Right kidney (tissue), 1 donor: ENCODE data around the gene ADRA2C.

Experiments
- DNase-seq: peaks from one replicate; pipeline ENCODE4 v3.0.0-alpha.2; 2016

The ADRA2C gene

DNA sequence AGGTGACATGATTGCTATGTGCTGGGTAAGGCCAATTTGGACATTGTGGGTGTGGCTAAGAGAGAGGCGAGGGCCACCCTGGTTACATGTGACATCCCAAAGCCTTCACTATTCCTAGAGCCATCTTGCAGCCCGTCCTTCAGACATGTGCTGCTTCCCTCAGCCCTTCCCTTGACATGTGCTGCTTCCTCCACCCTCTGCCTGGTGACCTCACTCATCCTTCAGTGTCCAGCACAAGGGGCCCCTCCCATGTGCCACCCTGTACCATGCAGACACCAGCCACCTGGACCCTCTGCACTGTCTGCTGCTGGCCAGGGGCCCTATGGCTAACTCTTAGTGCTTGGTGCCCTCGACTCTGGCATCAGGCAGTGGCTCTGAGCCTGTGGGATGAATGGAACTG is 27.4 kb downstream of the ADRA2C start:
- DNase-seq = no peak

- DNase-seq = no peak
These were observed 30.8 kb downstream of the ADRA2C start for GRCh38 chr4:3796960-3797359.

DNA sequence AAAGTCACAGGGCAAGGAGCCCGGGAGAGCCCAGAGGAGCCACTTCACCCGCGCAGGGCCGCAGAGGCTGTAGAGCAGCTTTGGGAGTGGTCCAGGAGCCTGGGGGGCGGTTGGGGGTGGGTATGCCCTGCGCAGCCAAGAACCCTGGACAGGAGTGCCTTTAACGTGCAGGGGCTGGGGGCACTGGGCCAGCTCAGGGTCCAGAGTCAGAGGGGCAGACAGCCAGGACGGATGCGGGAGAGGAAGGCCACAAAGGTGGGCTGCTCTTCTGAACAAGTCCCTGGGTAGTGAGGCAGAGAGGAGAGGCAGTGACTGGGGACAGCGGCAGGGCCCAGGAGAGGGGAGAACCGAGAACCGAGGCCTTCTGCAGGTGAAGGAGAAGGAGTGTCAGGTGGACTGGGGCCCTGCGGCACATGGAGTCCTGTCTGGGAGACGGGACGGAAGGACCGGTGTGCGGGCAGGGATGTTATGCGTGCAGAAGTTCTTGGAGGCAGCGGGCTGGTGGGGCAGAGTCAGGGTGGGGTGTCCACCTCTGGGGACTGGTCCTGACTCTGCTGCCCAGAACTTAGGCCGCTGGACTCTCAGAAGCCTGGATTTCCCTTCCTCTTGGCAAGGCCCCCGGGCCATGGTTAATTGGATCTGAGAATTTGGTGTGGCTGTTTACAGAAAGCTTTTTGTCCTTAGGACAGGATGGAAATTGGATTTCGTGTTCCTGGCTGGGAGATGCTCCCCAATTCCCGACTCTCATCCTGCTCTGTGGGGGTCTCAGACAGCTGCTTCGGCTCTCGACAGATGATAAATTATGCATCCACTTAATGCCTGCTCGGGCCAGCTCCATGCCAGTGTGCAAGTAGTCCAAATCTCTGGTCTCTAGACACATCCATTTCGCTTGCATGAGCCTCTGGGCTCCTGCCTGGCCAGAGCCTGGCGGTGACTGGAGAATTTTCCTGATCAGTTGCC is 31.9 kb downstream of the ADRA2C start:
- DNase-seq = no peak

DNA sequence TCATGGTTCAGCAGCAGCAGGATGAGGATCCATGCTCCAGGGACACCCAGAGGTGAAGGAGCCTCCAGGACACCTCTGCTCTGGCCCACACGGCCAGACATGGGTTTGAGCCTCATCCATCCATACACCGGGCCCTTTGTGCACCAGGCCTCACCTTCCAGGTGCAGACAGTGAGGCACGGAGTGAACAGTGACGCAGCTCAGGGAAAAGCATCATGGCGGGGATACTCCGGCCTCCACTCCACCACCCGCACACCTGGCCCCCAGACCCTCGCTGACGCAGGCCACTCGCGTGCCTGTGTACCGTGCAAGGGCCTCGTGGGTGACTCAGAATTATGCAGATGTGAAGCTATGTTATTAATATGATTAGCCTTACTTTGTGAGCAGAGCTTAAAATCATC is 33.3 kb downstream of the ADRA2C start:
- no peak for DNase-seq

DNA sequence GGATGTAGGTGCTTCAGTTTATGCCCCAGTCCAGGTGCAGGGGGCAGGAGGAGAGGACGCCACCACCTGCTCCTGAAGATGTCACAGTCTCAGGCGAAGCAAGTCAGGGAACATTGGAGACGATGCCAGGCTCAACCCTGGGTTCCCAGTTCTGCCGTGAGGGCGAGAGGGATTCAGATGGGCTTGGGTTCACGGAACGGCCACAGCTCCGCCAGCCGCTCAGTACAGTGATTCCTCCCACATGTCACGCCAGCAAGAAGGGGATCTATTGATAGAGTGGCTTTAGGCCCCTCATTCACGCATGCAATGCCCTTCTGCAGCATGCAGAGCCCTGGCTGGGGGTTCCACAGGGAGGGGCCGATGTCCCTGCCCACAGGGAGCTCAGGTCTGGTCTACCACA is 34.2 kb downstream of the ADRA2C start:
- DNase-seq = no peak

DNA sequence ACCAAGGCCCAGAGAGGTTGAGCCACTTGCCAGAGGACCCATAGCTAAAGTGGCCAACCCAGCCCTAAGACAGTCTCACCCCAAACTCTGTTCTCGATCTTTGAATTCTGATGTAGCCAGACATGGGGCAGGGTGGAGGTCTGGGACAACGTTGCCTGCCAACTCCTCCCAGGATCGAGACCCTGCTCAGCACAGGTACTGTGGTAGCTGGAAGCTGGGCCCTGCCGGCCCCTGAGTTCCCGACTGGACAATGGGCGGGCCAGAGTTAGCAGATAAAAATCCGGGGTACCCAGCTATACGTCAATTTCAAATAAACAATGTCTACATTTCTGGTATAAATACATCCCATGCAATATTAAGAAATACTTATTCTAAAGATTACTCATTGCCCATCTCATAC is 35.3 kb downstream of the ADRA2C start:
- no peak for DNase-seq

- DNase-seq = no peak
These were observed 35.9 kb downstream of the ADRA2C start for GRCh38 chr4:3801931-3802550.

GRCh38 chr4:3802571-3803474 is 36.6 kb downstream of the ADRA2C start:
- DNase-seq = no peak

GRCh38 chr4:3803475-3803847 is 37.3 kb downstream of the ADRA2C start:
- DNase-seq = no peak

- no peak for DNase-seq
These were observed 37.8 kb downstream of the ADRA2C start for GRCh38 chr4:3803946-3804345.

- no peak for DNase-seq
These were observed 38.8 kb downstream of the ADRA2C start for GRCh38 chr4:3805026-3805425.

DNA sequence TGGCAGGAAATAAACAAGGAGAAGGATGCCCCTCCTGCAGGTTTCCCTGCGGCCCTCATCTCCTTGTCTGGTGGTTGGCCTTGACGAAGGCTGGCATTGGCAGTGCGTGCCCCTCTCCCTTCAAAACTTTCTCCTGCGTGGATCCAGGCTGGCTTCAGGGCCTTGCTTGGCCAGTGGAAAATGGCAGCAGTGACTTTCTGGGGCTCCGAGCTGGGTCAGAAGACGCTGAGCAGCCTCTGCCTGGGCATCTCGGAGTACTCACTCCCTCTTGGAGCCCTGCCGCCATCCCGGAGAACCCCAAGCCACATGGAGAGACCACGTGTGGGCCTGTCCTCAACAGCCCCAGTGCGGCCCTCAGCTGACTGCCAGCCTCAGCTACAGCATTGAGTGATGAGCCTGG is 39.5 kb downstream of the ADRA2C start:
- no peak for DNase-seq

DNA sequence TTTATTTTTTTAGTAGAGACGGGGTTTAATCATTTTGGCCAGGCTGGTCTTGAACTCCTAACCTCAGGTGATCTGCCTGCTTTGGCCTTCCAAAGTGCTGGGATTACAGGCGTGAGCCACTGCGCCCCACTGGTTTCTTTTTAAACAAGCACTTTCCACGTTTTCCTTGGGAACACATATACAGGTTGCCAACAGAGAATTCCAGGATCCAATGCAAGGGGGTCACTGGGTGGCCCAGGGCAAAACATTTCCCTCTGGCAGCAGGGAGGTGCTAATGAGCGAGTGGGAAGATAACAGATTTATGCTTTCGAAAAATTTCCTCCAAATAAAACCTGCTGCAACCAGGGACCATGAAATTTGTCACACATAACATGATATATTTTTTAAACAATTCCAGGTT is 41.1 kb downstream of the ADRA2C start:
- DNase-seq = no peak

DNA sequence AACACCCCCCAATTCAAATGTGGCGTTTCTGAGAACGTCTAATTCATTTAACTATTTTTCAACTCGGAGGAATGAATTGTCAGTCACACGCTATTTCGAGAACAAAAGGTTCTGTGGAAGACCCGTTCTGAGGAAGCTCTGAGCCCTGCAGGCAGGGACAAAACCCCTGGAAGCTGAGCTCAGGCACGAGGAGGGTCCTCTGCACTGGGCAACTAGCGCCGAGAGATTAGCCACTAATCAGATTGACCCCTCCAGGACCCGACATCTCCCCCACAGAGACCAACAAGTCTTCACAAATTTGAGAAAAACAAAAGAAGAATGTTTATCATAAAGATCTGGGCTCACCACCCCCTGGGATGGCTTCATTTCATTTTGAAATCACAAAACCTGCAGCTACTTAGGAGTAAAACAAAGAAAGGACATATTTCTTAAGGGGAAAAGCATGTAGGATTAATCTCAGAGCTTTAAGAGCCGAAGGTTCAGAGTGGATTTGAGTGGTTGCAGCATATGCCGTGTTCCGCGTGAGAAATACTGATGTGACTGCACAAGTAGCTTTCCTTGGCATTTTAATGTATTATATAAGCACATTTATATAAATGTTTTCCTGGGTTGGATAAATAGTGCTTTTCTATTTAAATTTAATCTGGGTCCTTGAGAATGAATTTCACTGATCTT is 41.8 kb downstream of the ADRA2C start:
- DNase-seq = no peak

GRCh38 chr4:3808597-3808996 is 42.4 kb downstream of the ADRA2C start:
- DNase-seq = no peak

GRCh38 chr4:3809028-3809427 is 42.8 kb downstream of the ADRA2C start:
- no peak for DNase-seq

DNA sequence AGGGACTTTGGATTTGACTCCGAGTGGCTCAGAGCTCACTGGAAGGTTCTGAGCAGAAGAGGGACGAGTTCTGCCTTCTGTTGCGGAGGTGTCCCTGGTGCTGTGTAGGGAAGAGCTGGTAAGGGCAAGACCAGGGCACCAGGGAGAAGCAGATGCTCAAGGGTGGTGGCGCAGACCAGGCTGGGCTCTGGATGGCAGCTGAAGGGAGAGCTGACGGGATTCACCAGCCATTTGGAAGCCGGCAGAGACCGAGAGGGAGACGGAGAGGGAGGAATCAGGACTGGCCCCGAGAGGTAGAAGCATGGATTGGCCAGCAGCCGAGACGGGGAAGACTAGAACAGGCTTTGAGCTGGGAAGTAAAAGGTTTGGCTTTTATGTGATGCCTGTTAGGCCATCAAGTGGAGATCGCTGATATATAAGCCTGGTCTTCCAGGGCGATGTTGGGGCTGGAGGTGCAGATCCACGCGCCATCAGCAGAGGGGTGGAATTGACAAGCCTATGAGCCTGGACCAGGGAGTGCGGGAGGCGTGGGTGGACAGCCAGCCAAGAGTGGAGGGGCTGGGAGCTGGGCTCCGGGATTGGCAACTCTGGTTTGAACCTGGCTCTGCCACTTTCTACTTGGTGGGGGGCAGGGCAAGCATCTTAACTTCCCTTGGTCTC is 43.4 kb downstream of the ADRA2C start:
- DNase-seq = no peak

GRCh38 chr4:3810111-3810680 is 44.0 kb downstream of the ADRA2C start:
- no peak for DNase-seq

DNA sequence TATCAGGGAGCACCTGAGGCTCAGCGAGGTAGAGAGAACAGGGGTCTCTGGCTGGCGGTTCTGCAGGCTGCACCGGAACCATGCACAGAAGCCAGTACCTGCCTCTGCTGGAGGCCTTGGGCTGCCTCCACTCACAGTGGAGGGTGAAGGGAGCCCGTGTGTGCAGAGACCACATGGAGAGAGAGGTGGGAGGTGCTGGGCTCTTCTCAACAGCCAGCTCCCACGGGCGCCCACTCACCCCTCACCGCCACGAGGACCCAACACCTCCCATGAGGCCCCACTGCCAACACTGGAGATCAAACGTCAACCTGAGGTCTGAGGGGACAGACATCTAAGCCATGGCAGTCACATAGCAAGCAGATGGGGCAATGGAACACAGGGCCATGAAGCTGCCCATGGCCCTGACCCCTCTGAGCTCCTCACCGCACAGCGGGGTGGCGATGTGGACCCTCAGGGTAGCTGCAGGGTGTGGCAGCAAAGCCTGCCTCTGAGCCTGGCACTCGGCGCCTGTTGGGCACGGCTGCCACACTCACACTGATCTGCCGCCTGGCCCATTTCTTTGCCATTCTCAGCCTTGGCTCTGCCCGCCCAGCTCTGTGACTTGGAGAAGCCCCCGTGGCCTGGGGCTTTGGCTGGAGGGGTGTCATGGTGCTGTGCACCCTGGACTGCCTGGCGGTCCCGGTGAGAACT is 44.8 kb downstream of the ADRA2C start:
- no peak for DNase-seq

DNA sequence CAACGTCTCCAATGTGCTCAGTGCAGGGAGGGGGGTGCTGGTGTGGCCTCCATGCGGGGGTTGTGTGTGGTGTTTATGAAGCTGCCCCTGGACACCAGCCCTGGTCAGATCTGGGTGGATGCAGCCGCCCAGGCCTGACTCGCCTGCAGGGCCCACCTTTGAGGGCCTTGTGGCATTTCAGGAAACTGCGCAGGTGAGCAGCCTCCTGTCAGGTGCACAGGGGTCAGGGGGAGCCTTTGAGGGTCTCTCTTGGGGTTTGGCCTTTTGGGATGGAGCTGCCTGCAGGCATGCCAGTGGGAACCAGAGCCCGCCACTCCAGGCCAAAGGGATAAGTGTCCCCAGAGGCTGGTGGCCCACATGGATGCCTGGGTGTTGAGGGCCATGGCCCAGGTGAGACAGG is 45.4 kb downstream of the ADRA2C start:
- no peak for DNase-seq
